ENCODE results near the gene ZFHX3.

ZFHX3 gene

DNA sequence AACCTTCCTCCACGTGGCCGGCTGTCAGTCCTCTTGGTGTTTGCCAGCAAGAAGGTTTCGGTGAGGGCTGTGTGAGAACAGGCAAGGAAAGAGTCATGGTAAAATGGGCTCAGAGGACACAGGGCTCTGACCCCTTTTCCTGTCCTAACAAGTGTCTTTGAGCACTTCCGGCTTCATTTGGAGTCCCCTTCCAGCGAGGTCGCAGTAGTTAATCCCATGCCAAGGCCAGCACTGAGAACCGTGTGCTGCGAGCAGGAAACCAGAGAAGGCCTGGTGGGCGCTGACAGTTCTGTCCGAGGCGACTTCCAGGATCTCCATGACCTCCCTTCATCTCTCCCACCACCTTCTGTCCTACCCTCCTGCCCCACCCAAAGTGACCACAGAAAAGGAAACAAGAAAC, 168.1 kb downstream of the ZFHX3 start:
- no peaks in the 10 kb centered on the region for H4K20me1 ChIP-seq (ENCODE audit: insufficient read depth, low read length)
- H3K36me3 ChIP-seq (replicated peaks; ENCODE audit: low read depth, low read length) = no peaks in the 10 kb centered on the region
- H3K4me2 ChIP-seq (ENCODE audit: low read length) = no peak overlapping the region
- H3K9ac ChIP-seq (ENCODE audit: low read length) = no peak overlapping the region
- no peak for TF ChIP-seq EZH2phosphoT487 (IDR thresholded peaks at IDR 0.05; ENCODE audit: low read depth)
- TF ChIP-seq, protein P1, sequence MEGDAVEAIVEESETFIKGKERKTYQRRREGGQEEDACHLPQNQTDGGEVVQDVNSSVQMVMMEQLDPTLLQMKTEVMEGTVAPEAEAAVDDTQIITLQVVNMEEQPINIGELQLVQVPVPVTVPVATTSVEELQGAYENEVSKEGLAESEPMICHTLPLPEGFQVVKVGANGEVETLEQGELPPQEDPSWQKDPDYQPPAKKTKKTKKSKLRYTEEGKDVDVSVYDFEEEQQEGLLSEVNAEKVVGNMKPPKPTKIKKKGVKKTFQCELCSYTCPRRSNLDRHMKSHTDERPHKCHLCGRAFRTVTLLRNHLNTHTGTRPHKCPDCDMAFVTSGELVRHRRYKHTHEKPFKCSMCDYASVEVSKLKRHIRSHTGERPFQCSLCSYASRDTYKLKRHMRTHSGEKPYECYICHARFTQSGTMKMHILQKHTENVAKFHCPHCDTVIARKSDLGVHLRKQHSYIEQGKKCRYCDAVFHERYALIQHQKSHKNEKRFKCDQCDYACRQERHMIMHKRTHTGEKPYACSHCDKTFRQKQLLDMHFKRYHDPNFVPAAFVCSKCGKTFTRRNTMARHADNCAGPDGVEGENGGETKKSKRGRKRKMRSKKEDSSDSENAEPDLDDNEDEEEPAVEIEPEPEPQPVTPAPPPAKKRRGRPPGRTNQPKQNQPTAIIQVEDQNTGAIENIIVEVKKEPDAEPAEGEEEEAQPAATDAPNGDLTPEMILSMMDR (IDR thresholded peaks at IDR 0.05; ENCODE audit: low read depth, low read length) = no peak
- no peaks in the 10 kb centered on the region for H3K4me1 ChIP-seq (ENCODE audit: low read length)
- no peak overlapping the region for H2AFZ ChIP-seq (ENCODE audit: low read depth, low read length)
- no peaks in the 10 kb centered on the region for H3K79me2 ChIP-seq (ENCODE audit: low read length)
- no peaks in the 10 kb centered on the region for H3K9me3 ChIP-seq (ENCODE audit: insufficient read depth, low read length)
- no peak overlapping the region for H3K27ac ChIP-seq (ENCODE audit: low read length)
- no peak overlapping the region for H3K4me3 ChIP-seq (ENCODE audit: low read length)
- no peaks in the 10 kb centered on the region for H3K27me3 ChIP-seq (ENCODE audit: low read depth, low read length)

DNA sequence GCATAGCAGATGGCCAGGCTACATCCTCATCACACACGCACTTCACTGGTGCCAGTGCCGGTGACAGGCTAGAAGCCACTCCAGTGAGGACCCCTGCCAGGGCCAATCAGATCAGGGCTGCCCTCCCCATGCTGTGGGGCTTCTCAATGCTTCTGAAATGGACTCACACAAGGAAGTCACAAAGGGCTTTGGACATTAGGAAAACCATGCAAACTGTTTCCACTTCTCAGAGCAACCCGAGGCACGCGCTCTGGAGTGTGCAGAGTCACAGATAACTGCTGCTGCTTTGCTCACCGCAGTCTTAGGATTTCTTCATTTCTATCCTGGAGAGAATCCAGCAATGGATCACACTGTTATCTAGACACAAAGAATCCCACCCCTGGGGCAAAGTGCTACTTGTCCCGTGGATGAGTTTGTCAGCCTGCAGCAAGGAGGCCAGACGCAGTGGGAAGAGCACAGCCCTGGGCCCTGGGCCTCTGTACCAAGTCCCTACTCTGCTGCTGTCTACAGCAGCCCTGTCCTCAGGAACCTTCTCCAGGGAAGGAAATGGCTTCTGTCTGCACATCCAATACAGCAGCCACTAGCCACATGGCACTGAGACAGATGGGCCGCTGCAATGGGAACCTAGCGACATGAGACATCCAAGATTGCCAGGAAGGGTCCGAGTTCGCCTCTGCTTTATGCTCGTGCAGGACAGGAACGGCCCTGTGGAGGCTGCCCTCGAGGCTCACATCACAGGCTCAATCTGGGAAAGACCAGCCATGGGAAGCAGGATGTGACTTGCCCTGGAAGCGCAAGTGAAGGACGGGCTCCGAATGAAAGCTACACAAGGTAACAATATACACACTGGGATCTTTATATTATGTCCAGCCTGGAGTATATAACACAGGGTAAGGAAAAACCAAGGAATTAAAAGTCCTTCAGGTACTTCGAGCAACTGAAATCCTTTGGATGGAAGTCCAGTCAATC, 169.3 kb downstream of the ZFHX3 start:
- Histone ChIP-seq H3K27me3 (ENCODE audit: low read depth, low read length) (no peaks in the 10 kb centered on the region), H3K9ac (ENCODE audit: low read length) (no peak overlapping the region), H3K79me2 (ENCODE audit: low read length) (no peaks in the 10 kb centered on the region), H4K20me1 (ENCODE audit: insufficient read depth, low read length) (no peaks in the 10 kb centered on the region), H3K27ac (ENCODE audit: low read length) (no peak overlapping the region), H3K4me2 (ENCODE audit: low read length) (no peak overlapping the region), H3K4me1 (ENCODE audit: low read length) (no peaks in the 10 kb centered on the region), H2AFZ (ENCODE audit: low read depth, low read length) (no peak overlapping the region), H3K4me3 (ENCODE audit: low read length) (no peak overlapping the region), H3K36me3 (replicated peaks; ENCODE audit: low read depth, low read length) (no peaks in the 10 kb centered on the region), H3K9me3 (ENCODE audit: insufficient read depth, low read length) (no peaks in the 10 kb centered on the region)
- no peak for TF ChIP-seq EZH2phosphoT487 (IDR thresholded peaks at IDR 0.05; ENCODE audit: low read depth)

DNA sequence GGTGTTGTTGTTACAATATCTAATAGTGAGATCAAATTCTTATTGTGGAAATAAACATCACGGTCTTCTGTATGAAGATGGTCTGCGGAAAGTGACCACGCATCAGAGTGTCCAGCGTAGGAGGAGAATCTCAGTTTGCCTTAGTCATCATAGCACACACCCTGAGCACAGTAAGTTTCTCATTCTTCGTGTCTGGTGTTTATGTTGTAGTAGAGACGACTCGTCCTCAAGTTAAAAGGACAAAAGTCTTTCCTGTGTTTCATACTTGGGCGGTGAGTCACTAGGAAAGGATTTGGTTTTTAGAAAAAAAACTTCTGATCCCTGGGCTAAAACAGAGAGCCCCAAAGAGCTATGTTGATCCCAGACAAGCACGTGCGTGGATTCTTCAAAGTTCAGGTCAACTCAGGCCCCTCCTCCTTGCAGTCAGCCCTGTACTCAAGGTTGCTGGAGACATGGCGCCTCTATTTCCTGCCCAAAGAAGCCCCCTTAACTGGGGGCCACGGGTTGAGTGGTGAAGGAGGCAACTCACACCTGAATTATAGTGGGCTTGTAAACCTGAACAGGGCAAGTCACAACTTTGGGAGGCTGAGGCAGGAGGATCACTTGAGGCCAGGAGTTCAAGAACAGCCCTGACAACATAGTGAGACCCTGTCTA, 170.4 kb downstream of the ZFHX3 start:
- Histone ChIP-seq H3K4me1 (ENCODE audit: low read length) (no peaks in the 10 kb centered on the region), H3K4me2 (ENCODE audit: low read length) (no peak overlapping the region)

DNA sequence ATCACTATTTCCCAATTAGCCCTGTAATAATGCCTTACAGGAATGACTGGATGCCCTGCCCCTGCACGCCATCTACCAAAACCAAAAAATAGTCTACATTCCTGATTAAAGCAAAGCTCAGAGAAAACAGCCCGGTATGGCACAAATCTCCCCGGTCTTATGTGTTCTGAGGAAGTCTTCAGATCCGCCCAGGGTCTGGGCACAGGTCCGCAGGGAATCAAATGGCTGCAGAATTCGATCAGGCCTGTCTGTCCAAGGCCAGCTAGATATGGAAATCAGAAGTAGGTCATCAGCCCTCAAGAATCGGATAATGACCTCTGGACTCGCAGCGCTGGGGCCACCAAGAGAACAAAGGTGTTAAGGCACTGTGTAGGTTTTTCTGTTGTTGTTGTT, 171.0 kb downstream of the ZFHX3 start:
- TF ChIP-seq, protein P1 (IDR thresholded peaks at IDR 0.05; ENCODE audit: low read depth, low read length) = no peak
- TF ChIP-seq EZH2phosphoT487 (IDR thresholded peaks at IDR 0.05; ENCODE audit: low read depth) = no peak
- H3K9ac ChIP-seq (ENCODE audit: low read length) = no peak overlapping the region
- no peaks in the 10 kb centered on the region for H3K36me3 ChIP-seq (replicated peaks; ENCODE audit: low read depth, low read length)
- no peak overlapping the region for H3K4me2 ChIP-seq (ENCODE audit: low read length)
- H3K4me3 ChIP-seq (ENCODE audit: low read length) = no peak overlapping the region
- H3K4me1 ChIP-seq (ENCODE audit: low read length) = no peaks in the 10 kb centered on the region
- no peak overlapping the region for H3K27ac ChIP-seq (ENCODE audit: low read length)
- H3K27me3 ChIP-seq (ENCODE audit: low read depth, low read length) = no peaks in the 10 kb centered on the region
- no peaks in the 10 kb centered on the region for H3K9me3 ChIP-seq (ENCODE audit: insufficient read depth, low read length)
- H2AFZ ChIP-seq (ENCODE audit: low read depth, low read length) = no peak overlapping the region
- H3K79me2 ChIP-seq (ENCODE audit: low read length) = no peaks in the 10 kb centered on the region
- H4K20me1 ChIP-seq (ENCODE audit: insufficient read depth, low read length) = no peaks in the 10 kb centered on the region

More for the DNA sequence above, 170.4 kb downstream of the ZFHX3 start:
- Histone ChIP-seq H3K36me3 (replicated peaks; ENCODE audit: low read depth, low read length) (no peaks in the 10 kb centered on the region), H3K9ac (ENCODE audit: low read length) (no peak overlapping the region), H4K20me1 (ENCODE audit: insufficient read depth, low read length) (no peaks in the 10 kb centered on the region), H3K79me2 (ENCODE audit: low read length) (no peaks in the 10 kb centered on the region), H3K27ac (ENCODE audit: low read length) (no peak overlapping the region), H3K27me3 (ENCODE audit: low read depth, low read length) (no peaks in the 10 kb centered on the region), H3K9me3 (ENCODE audit: insufficient read depth, low read length) (no peaks in the 10 kb centered on the region), H3K4me3 (ENCODE audit: low read length) (no peak overlapping the region), H2AFZ (ENCODE audit: low read depth, low read length) (no peak overlapping the region)
- TF ChIP-seq EZH2phosphoT487 (IDR thresholded peaks at IDR 0.05; ENCODE audit: low read depth) = no peak
- TF ChIP-seq, protein P1 (IDR thresholded peaks at IDR 0.05; ENCODE audit: low read depth, low read length) = no peak
